DMS79 (cell line): Measurements from ENCODE around the gene UBE2D3.

ENCODE experiments used
- DNase-seq: peaks from one replicate; lab custom pipeline; 2025; lab: John Stamatoyannopoulos, UW

UBE2D3 gene

GRCh38 chr4:102754044-102754443, 73.3 kb downstream of the UBE2D3 start:
- DNase-seq = no peak

GRCh38 chr4:102751941-102752340, 75.4 kb downstream of the UBE2D3 start:
- no peak for DNase-seq
